GM10266 (cell line): ENCODE measurements around the gene GBP6.
"Not testable (repeated sequence)": the region's sequence is repeated elsewhere in the genome, so short reads cannot be mapped to it uniquely, and the experiment has no call there.

Source experiments
- DNase-seq: peaks from one replicate; pipeline ENCODE4 v3.0.0; 2012; ENCODE audit errors: extremely low spot score
- CTCF ChIP-seq: IDR thresholded peaks from 2 replicates; pipeline ENCODE4 v1.5.1; 2012; ENCODE audit warnings: mild to moderate bottlenecking, low read depth; ENCODE audit not compliant: control insufficient read depth, insufficient read depth; ENCODE audit errors: missing control alignments

The GBP6 gene

GRCh38 chr1:89358287-89358893 lies 5.5 kb upstream of the GBP6 start:
- DNase-seq: peak; percentile 61
- peak; percentile 90 for TF ChIP-seq CTCF

- DNase-seq: no peak
- no peak for TF ChIP-seq CTCF
Observed at GRCh38 chr1:89360716-89361115, 3.1 kb upstream of the GBP6 start.

GRCh38 chr1:89361681-89362080 lies 2.2 kb upstream of the GBP6 start:
- no peak for TF ChIP-seq CTCF
- DNase-seq: no peak

GRCh38 chr1:89363196-89363595 lies 663 bp upstream of the GBP6 start:
- DNase-seq: no peak

GRCh38 chr1:89364954-89365550 lies 1.2 kb downstream of the GBP6 start:
- no peak for DNase-seq
- no peak for TF ChIP-seq CTCF

More at GRCh38 chr1:89363196-89363595, 663 bp upstream of the GBP6 start:
- TF ChIP-seq CTCF: no peak

- no peak for DNase-seq
- no peak for TF ChIP-seq CTCF
Observed at GRCh38 chr1:89367221-89367620, 3.4 kb downstream of the GBP6 start.

- no peak for DNase-seq
- no peak for TF ChIP-seq CTCF
Observed at GRCh38 chr1:89369331-89369730, 5.5 kb downstream of the GBP6 start.

GRCh38 chr1:89373810-89374209 lies 10.0 kb downstream of the GBP6 start:
- DNase-seq: not testable (repeated sequence)
